ENCODE measurements around the gene DLG1. TPM values are rescaled to one million over a fixed set of nuclear protein-coding genes. Genes with fewer than 3 reads are reported as not detected.
"Not testable (repeated sequence)": the region's sequence is repeated elsewhere in the genome, so short reads cannot be mapped to it uniquely, and the experiment has no call there.

DLG1 gene
- total RNA-seq, 1 donor = 48.0 TPM

DNA sequence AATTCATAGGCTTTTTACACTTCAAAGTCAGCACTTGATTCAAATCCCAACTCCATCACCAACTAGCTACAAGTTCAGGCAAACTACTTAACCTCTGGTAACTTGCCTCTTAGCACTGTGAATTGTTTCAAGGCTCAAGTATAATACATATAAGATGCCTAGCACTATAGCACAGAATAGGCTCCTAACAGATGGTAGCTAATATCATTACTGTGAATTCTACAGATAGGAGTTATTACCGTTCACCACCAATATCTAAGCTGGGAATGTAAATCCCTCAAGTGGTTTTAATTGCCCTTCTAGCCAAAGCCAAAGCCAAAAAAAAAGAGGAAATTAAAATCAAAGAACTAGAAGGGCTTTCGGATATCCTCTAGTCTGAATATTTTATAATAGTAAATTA lies 15.4 kb downstream of the DLG1 start:
- Histone ChIP-seq H3K9me3 (ENCODE audit: low read depth, low read length) (no peaks in the 10 kb centered on the region), H3K27me3 (ENCODE audit: insufficient read depth, low read length) (no peaks in the 10 kb centered on the region), H3K4me3 (ENCODE audit: low read length) (no peak overlapping the region), H3K4me1 (ENCODE audit: insufficient read depth, low read length) (no peaks in the 10 kb centered on the region)

DNA sequence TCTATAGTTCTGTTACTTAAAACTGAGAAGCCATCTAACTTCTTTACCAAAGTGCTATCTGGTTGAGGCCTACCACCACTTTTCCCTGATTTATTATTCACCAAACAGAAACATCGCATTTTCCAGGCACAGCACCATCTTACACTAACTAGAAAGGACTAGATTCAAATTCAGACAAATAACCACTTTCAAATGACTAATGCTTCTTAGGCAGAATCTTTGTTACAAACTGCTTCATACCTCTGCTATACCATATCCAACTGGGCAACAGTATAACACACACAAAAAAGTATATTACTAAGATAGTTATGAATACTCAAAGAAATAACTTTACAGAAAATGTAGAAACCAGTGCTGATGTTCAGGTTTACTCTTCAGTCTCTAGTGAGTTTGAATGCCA lies 16.6 kb downstream of the DLG1 start:
- Histone ChIP-seq H3K9me3 (ENCODE audit: low read depth, low read length) (no peaks in the 10 kb centered on the region), H3K27me3 (ENCODE audit: insufficient read depth, low read length) (no peaks in the 10 kb centered on the region), H3K4me1 (ENCODE audit: insufficient read depth, low read length) (no peaks in the 10 kb centered on the region), H3K4me3 (ENCODE audit: low read length) (no peak overlapping the region)

DNA sequence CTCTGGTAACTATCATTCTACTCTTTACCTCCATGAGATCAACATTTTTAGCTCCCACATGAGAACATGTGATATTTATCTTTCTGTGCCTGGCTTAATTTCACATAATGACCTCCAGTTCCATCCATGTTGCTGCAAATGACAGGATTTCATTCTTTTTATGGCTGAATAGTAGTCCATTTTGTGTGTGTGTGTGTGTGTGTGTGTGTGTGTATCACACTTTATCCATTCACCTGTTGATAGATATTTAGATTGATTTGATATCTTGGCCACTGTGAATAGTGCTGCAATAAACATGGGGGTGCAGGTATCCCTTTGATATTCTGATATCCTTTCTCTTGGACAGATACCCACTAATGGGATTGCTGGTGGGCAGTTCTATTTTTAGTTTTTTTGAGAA lies 18.3 kb downstream of the DLG1 start:
- Histone ChIP-seq H3K9me3 (ENCODE audit: low read depth, low read length) (no peaks in the 10 kb centered on the region), H3K27me3 (ENCODE audit: insufficient read depth, low read length) (no peaks in the 10 kb centered on the region), H3K4me3 (ENCODE audit: low read length) (no peak overlapping the region)

DNA sequence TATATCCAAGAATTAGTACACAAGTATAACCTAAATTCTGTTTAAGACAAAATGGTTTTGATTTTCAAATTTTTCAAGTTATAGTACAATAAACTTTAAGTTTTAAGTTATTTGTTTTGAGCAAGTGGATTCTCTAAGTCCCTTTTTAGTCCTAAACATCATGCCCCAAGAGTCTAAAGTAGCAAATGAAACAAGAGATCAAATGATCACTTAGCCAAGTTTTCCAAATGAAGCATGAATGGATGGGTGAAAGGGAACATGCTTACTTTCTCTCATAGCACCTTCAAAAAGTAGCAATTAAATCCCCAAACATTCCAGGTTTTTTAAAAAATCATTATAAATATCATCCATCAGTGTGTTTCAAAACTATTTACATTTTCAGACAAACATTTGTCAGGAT lies 19.5 kb downstream of the DLG1 start:
- no peaks in the 10 kb centered on the region for H3K9me3 ChIP-seq (ENCODE audit: low read depth, low read length)
- no peak overlapping the region for H3K4me3 ChIP-seq (ENCODE audit: low read length)
- H3K4me1 ChIP-seq (ENCODE audit: insufficient read depth, low read length) = no peaks in the 10 kb centered on the region
- H3K27me3 ChIP-seq (ENCODE audit: insufficient read depth, low read length) = no peaks in the 10 kb centered on the region

More for the DNA sequence above, 18.3 kb downstream of the DLG1 start:
- H3K4me1 ChIP-seq (ENCODE audit: insufficient read depth, low read length) = no peaks in the 10 kb centered on the region

DNA sequence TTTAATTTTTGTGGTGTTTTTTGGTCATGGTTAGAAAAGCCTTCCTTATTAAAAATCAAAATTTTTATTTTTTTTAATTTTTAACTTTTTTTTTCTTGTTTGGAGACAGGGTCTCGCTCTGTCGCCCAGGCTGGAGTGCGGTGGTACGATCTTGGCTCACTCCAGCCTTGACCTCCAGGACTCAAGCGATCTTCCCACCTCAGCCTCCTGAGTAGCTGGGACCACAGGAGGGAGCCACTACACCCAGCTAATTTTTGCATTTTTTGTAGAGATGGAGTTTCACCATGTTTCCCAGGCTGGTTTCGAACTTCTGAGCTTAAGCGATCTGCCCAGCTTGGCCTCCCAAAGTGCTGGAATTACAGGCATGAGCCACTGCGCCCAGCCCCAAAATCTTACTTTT lies 21.6 kb downstream of the DLG1 start:
- not testable (repeated sequence) for H3K4me3 ChIP-seq (ENCODE audit: low read length); H3K4me1 ChIP-seq (ENCODE audit: insufficient read depth, low read length); H3K9me3 ChIP-seq (ENCODE audit: low read depth, low read length); H3K27me3 ChIP-seq (ENCODE audit: insufficient read depth, low read length)

DNA sequence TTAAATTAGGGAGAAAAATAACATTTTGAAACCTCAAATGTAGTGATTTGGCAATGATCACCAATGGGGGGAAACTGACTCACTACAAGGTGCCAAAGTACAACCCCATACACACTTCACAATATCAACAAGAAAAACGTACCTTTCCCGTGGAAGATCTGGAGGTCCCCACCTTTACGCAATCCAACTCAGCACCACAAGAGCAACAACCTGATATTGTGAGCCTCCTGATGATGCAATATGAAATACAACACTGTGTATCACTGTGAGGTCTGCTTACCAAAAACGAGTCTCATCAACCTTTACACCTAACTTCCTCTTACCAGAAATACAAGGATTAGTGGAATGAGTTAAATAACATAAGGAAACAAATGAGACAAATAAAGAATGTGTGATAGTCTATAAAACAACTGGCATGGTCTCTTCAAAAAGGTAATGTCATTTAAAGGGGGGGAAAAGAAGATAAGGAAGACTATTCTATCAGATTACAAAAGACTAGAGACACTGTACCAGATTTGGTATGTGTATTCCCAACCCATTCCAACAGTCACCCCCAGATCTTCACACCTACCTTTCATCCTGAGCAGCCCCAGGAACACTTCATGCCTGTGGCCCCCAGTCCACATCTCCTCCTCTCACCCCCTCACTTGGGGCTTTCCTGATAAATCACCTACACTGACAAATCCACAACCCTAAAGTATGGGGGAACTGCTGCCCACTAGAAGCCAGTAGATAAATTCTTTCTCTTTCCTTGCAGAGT lies 27.7 kb downstream of the DLG1 start:
- no peaks in the 10 kb centered on the region for H3K27me3 ChIP-seq (ENCODE audit: insufficient read depth, low read length)
- no peak overlapping the region for H3K4me3 ChIP-seq (ENCODE audit: low read length)
- no peaks in the 10 kb centered on the region for H3K9me3 ChIP-seq (ENCODE audit: low read depth, low read length)
- no peaks in the 10 kb centered on the region for H3K4me1 ChIP-seq (ENCODE audit: insufficient read depth, low read length)

DNA sequence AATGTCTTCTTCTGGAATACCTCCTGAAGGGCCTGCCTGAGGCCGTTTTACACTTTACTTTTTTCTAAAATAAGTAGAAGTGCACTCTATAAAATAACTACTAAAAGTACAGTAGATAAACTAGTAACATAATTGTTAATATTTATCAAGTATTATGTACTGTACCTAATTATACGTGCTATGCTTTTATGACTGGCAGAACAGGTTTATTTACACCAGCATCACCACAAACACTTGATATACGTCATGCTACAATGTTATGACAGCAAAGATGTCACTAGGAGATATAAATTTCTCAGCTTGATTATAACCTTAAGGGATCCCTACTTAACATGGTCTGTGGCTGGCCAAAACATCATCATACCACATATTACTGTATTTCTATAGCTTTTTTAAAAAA lies 29.4 kb downstream of the DLG1 start:
- Histone ChIP-seq H3K9me3 (ENCODE audit: low read depth, low read length) (no peaks in the 10 kb centered on the region), H3K27me3 (ENCODE audit: insufficient read depth, low read length) (no peaks in the 10 kb centered on the region), H3K4me3 (ENCODE audit: low read length) (no peak overlapping the region), H3K4me1 (ENCODE audit: insufficient read depth, low read length) (no peaks in the 10 kb centered on the region)

DNA sequence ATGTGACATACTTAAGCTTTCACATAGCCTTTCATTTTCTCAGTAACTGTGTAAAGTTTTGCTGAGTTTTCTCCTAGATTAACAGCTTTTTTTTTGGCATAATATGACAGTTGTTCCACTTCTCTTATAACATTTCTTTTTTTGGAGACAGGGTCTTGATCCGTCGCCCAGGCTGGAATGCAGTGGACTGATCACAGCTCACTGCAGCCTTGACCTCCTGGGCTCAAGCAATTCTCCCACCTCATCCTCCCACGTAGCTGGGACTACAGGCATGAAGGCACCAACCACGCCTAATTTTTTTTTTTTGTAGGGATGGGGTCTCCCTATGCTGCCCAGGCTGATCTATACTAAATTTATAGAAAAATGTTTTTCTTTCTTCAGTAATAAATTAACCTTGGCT lies 30.1 kb downstream of the DLG1 start:
- H3K27me3 ChIP-seq (ENCODE audit: insufficient read depth, low read length) = no peaks in the 10 kb centered on the region
- H3K4me3 ChIP-seq (ENCODE audit: low read length) = no peak overlapping the region
- no peaks in the 10 kb centered on the region for H3K9me3 ChIP-seq (ENCODE audit: low read depth, low read length)
- no peaks in the 10 kb centered on the region for H3K4me1 ChIP-seq (ENCODE audit: insufficient read depth, low read length)

DNA sequence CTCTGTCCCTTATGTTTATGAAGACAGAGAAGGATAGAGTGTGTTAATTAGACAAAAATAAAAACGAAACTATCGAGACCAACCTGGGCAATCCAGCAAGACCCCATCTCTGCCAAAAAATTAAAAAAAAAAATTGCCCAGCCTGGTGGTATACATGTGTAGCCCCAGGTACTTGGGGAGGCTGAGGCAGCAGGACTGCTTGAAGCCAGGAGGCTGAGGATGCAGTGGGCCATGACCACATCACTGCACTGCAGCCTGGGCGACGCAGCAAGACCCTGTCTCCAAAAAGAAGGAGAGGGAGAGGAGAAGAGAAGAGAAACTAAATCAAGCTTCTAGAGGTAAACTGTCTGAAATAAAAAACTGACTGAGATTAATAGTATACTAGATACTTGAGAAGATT lies 32.1 kb downstream of the DLG1 start:
- H3K27me3 ChIP-seq (ENCODE audit: insufficient read depth, low read length) = no peaks in the 10 kb centered on the region
- no peaks in the 10 kb centered on the region for H3K4me1 ChIP-seq (ENCODE audit: insufficient read depth, low read length)
- H3K4me3 ChIP-seq (ENCODE audit: low read length) = no peak overlapping the region
- no peaks in the 10 kb centered on the region for H3K9me3 ChIP-seq (ENCODE audit: low read depth, low read length)

DNA sequence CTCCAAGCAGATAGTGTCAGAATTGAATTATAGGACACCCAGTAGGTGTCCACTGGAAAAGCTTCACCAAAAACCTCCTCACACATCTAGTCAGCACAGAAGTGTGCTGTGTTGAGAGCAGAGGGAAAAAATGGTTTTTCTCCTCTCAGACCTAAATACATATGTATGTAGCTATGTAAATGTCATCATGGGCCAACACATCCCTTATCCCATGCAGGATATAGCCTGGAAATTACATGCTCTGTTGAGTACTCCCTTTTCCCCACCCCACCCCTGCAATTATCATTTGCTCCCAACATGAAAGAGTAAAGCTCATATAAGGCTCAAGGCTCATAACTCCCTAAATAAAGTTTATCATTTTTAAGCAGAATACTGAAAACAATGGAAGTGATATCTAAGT lies 35.7 kb downstream of the DLG1 start:
- no peak overlapping the region for H3K4me3 ChIP-seq (ENCODE audit: low read length)
- no peaks in the 10 kb centered on the region for H3K9me3 ChIP-seq (ENCODE audit: low read depth, low read length)
- H3K27me3 ChIP-seq (ENCODE audit: insufficient read depth, low read length) = no peaks in the 10 kb centered on the region
- no peaks in the 10 kb centered on the region for H3K4me1 ChIP-seq (ENCODE audit: insufficient read depth, low read length)

DNA sequence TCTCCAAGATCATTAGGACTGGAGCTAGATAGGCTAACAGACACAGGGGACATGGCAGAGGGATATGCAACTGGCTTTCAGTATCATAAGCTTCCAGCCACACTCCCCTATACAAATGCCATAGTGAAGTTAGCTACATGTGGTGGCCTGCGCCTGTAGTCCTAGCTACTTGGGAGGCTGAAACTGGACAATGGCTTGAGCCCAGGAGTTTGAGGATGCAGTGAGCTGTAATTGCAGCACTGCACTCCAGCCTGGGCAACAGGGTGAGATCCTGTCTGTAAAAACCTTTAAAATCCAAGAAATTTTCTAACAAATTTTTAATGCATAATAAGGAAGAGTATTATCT lies 37.3 kb downstream of the DLG1 start:
- H3K27me3 ChIP-seq (ENCODE audit: insufficient read depth, low read length) = no peaks in the 10 kb centered on the region
- H3K9me3 ChIP-seq (ENCODE audit: low read depth, low read length) = no peaks in the 10 kb centered on the region
- no peaks in the 10 kb centered on the region for H3K4me1 ChIP-seq (ENCODE audit: insufficient read depth, low read length)

DNA sequence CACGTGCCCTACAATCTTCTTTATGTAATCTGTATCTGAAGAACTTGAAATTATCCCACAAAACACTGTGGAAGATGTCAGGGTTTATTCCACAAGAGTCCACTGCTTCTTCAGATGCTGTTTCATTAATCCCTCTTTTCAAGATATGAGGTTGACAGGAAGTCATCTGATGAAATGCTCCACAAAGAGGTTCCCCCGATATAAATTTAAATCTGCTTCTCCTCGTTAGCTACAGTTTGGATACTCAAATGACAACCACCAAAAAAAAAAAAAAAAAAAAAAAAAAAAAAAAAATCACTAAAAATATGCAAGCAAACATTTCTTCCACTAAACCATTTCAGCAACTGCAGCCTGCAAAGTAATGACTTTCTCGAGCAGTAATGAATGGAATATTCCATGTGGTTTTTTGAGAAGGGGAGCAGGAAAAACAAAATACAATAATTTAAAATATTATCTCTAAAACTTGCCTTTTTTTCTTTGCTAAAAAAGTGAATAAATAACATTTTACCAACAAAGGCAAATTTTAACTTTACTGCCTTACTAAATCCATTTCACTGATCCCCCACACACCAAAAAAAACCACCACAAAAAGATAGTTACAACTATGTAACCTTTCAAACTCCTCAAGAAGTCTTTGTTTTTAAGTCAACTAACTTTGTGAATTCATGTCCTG lies 37.8 kb downstream of the DLG1 start:
- no peaks in the 10 kb centered on the region for H3K27me3 ChIP-seq (ENCODE audit: insufficient read depth, low read length)
- no peak overlapping the region for H3K4me3 ChIP-seq (ENCODE audit: low read length)
- H3K9me3 ChIP-seq (ENCODE audit: low read depth, low read length) = no peaks in the 10 kb centered on the region
- no peaks in the 10 kb centered on the region for H3K4me1 ChIP-seq (ENCODE audit: insufficient read depth, low read length)

More for the DNA sequence above, 37.3 kb downstream of the DLG1 start:
- no peak overlapping the region for H3K4me3 ChIP-seq (ENCODE audit: low read length)

DNA sequence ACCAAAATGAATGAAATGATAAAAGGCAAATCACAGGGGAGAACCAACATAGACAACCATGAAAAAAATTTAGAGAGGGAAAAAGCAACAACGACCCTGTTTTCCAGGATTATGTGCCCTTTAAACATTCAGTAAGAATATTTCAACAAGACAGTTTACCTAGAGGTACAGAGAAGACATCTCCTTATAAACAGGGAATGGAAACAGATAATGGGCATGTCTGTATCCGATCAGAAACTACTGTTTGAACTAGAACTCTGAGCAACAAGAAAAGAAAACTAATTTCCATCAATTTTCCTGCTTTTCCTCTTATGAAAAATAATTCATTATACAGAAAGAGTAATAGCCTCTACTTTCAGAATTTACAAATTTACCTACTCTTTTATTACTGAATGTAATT lies 39.3 kb downstream of the DLG1 start:
- Histone ChIP-seq H3K27me3 (ENCODE audit: insufficient read depth, low read length) (no peaks in the 10 kb centered on the region), H3K4me3 (ENCODE audit: low read length) (no peak overlapping the region), H3K4me1 (ENCODE audit: insufficient read depth, low read length) (peaks cover under 1% of the 10 kb centered on the region), H3K9me3 (ENCODE audit: low read depth, low read length) (no peaks in the 10 kb centered on the region)

DNA sequence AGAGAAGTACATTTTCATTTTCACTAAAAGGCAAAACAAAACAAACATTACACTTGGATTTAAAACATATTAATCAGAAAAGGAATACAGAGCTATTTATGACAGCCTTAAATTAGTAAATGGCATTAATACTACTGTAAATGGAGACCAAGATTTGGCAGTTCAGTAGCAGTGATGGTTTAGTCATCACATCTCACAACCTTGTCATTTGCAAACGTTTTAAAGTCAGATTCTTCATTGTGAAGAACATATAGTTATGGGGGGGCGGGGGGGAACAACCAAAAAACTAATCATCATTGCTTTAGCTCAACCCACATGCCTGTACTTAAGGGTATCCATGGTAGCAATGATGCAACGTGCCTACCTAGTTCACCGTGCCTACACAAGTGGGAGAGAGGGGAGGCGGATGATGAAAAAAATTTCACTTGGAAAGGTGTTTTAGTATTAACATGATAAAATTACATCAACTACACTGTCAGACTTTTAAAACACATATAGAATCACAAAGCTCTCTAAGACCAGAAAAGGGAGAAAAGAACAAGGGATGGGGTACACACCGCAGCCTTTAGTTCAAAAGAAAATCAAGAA lies 40.1 kb downstream of the DLG1 start:
- Histone ChIP-seq H3K9me3 (ENCODE audit: low read depth, low read length) (no peaks in the 10 kb centered on the region), H3K27me3 (ENCODE audit: insufficient read depth, low read length) (no peaks in the 10 kb centered on the region), H3K4me1 (ENCODE audit: insufficient read depth, low read length) (peaks cover 3% of the 10 kb centered on the region), H3K4me3 (ENCODE audit: low read length) (no peak overlapping the region)

DNA sequence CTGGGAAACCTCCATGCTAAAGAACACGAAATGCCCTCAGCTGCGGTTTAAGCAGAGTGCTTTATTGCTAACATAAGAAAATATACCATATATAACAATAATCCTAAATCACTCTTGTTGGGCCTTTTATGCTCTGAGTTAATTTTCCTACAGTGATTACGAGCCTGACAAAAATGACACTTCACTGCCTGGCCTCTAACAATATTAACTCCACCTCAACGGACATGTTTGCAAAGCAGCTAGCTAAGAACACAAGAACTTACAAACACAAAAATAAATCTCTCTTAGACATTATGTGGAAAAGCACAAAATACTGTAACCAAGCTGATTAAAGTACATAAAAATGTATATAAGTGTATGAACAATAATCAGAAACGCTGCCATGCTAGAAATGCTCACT lies 40.7 kb downstream of the DLG1 start:
- H3K4me1 ChIP-seq (ENCODE audit: insufficient read depth, low read length) = peaks cover 3% of the 10 kb centered on the region
- no peaks in the 10 kb centered on the region for H3K27me3 ChIP-seq (ENCODE audit: insufficient read depth, low read length)

More for the DNA sequence above, 40.7 kb downstream of the DLG1 start:
- H3K9me3 ChIP-seq (ENCODE audit: low read depth, low read length) = no peaks in the 10 kb centered on the region
- H3K4me3 ChIP-seq (ENCODE audit: low read length) = no peak overlapping the region

Data from mononuclear cell (primary cell).